GM21619 (cell line): ENCODE results near the gene ZNF541.

ENCODE experiments used
- ATAC-seq: cut with Tn5 transposase; IDR thresholded peaks from one replicate; pipeline ENCODE4 v1.9.1; 2021; ENCODE audit not compliant: unreplicated experiment

Gene ZNF541

GRCh38 chr19:47547199-47547598 is 25.7 kb downstream of the ZNF541 start:
- no peak for ATAC-seq

- no peak for ATAC-seq
Observed at GRCh38 chr19:47545061-47545948, 27.6 kb downstream of the ZNF541 start.

- ATAC-seq: no peak
Observed at GRCh38 chr19:47544476-47544875, 28.5 kb downstream of the ZNF541 start.

- no peak for ATAC-seq
Observed at GRCh38 chr19:47544075-47544474, 28.9 kb downstream of the ZNF541 start.

- no peak for ATAC-seq
Observed at GRCh38 chr19:47542030-47542475, 30.9 kb downstream of the ZNF541 start.

- ATAC-seq: peak; percentile 44
Observed at GRCh38 chr19:47541518-47541917, 31.4 kb downstream of the ZNF541 start.

GRCh38 chr19:47540748-47541147 is 32.2 kb downstream of the ZNF541 start:
- ATAC-seq: no peak

- no peak for ATAC-seq
Observed at GRCh38 chr19:47539747-47540311, 33.1 kb downstream of the ZNF541 start.

GRCh38 chr19:47538812-47539211 is 34.1 kb downstream of the ZNF541 start:
- ATAC-seq: no peak

- no peak for ATAC-seq
Observed at GRCh38 chr19:47537493-47537892, 35.5 kb downstream of the ZNF541 start.

GRCh38 chr19:47534628-47535027 is 38.3 kb downstream of the ZNF541 start:
- no peak for ATAC-seq

- ATAC-seq: no peak
Observed at GRCh38 chr19:47531640-47532387, 41.1 kb downstream of the ZNF541 start.

- ATAC-seq: no peak
Observed at GRCh38 chr19:47529018-47529742, 43.8 kb downstream of the ZNF541 start.

- ATAC-seq: no peak
Observed at GRCh38 chr19:47526798-47527197, 46.1 kb downstream of the ZNF541 start.

GRCh38 chr19:47523473-47523872 is 49.5 kb downstream of the ZNF541 start:
- ATAC-seq: no peak
